Measurements from ENCODE around the gene DGKZ.

The DGKZ gene

DNA sequence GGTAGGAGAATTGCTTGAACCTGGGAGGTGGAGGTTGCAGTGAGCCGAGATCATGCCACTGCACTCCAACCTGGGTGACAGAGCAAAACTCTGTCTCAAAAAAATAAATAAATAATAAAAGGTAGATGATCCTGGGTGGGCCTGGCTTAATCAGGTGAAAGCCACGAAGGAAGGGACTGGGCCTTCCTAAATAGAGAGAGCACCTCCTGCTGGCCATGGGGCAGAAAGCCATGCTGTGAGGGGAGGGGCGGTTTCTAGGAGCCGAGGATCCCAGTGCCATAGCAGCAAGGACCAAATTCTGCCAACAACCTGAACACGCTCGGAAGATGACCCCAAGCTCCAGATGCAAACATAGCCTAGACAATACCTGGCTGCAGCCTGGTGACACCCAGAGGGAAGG, 24.5 kb upstream of the DGKZ start:
- no peak for DNase-seq

DNA sequence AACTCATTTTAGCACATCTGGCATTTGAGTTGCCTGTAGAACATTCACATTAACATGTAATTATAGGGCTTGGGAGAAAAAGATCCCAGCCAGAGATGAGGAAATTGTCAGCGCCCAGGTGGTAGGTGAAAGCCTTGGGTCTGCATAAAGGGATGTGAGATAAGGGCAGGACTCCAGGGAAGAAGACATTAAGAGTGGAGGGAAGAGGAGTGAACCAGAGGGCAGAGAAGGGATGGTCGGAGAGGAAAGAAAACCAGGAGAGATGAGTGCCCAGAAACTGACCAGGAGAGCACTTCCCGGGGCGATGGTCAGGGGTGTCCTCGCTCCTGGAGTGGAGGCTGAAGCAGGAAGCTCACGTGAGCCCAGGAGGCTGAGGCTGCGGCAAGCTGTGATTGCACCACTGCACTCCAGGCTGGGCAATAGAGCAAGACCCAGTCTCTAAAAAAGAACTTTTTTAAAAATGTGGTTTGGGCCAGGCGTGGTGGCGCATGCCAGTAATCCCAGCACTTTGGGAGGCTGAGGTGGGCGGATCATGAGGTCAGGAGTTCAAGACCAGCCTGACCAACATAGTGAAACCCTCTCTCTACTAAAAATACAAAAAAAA, 20.3 kb upstream of the DGKZ start:
- no peak for DNase-seq

DNA sequence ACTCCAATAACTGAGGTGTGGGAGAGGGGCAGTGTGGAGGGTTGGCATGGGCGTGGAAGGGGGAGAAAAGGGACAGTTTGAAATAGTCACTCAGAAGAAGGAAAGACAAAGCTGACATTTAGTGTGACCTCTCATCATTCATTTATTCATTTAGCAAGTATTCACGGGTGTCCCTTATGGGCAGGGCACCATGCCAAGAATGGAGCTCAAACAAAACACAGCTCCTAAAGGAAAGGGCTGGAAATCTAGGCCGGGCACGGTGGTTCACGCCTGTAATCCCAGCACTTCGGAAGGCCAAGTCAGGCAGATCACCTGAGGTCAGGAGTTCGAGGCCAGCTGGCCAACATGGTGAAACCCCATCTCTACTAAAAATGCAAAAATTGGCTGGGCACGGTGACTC, 19.4 kb upstream of the DGKZ start:
- peak in 1 of 58 donors; percentile 32 for DNase-seq

DNA sequence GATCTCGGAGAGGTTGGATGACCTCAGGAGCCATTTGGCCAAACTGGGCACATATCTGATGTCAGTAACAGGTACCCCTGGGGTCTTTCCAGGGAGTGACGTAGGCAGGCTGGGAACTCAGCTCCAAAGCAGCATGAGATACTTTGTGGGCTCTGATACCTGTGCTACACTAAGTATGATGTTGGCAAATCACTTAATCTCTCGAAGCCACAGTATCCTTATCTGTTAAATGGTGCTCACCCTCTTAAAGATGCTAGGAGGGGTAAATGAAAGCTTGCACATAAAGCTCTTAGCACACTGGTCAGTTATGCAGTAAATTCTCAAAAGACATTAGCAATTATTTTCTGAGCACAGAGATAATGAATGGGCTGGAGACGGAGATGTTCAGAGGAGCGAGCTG, 17.1 kb upstream of the DGKZ start:
- DNase-seq, result no peak

DNA sequence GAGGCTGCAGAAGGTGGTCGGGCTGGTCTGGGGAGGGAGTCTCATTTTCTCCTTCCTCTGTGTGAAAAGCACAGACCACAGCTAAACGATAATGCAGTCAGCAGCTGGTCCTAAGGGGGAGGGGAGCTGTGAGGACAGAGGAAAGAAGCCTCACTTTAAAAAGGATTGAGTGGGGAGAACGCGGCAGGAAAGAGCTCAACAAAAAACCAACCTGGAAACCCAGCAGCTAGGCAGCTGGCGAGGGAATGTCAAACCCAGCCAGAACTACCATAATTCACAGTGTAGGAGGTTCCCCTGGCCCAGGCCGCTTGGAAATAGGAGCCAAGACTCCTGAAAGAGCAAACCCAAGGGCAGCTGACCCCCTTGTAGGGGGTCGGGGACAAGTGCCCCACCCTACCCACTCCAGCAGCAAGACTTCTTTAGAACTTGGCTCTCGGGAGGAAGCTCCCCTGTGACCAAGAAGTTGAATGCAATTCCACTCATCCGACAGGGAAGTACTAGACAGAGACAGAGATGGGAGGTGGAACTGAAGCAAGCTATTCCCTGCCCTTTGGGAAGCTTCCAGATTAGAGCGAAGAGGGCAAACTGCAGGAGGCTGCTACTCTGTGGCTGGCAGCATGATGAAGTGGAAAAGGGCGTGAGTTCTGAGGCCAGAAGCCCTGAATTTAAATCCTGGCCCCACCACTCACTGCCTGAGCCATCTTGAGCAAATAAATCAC, 16.5 kb upstream of the DGKZ start:
- DNase-seq, result peak in 14 of 58 donors; percentile 25 to 58 (median 36)

DNA sequence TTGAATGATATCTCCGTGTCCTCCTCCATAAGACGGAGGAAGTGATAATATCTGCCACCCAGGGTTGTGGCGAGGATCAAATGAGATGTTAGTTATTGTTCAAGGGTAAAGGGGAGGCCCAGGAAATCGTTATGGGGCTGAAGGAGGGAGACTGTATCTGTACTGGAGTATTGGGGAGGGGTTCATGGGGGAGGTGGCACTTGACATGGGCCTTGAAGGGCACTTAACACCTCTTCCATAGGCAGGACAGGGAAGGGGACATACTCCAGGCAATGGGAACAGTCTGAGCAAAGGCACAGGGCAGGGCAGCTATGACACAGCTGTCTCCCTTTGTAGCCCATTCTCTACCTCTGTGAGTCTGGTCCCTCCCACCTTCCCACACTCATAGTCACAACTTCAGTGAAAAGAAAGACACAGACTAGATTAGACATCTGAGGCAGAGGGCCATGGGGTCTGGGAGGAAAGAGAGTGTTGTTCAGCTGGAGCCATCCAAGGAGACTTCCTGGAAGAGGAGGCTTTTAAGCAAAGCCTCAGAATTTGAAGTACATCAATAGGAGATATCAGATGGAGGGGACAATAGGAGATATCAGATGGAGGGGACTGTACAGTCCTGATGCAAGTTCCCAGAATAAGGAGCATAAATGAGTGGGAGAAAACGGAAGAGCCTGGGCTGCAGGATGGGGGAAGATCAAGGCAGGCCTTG, 15.8 kb upstream of the DGKZ start:
- DNase-seq, result no peak

DNA sequence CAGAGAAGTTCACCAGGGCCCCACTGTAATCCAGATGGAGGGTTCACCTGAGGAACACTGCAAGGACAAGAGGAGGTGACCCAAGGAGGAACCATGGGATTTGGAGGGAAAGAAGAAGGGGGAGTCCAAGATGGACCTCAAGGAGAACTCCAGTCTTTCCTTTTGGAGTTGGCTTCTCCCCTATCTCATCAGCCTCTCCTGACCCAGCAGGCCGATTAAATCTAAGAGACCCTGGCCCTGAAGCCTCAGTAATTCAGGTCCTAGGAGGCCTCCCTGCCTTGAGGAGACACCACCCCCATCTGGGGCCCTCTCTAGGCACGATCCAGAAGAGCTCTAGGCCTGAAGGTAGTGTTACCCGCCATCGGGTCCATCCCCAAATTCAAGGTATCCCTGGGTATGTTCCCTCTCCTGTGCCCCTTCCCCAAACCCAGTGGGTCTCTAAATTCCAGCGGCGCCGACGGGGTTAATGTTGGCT, 15.1 kb upstream of the DGKZ start:
- DNase-seq, result no peak

DNA sequence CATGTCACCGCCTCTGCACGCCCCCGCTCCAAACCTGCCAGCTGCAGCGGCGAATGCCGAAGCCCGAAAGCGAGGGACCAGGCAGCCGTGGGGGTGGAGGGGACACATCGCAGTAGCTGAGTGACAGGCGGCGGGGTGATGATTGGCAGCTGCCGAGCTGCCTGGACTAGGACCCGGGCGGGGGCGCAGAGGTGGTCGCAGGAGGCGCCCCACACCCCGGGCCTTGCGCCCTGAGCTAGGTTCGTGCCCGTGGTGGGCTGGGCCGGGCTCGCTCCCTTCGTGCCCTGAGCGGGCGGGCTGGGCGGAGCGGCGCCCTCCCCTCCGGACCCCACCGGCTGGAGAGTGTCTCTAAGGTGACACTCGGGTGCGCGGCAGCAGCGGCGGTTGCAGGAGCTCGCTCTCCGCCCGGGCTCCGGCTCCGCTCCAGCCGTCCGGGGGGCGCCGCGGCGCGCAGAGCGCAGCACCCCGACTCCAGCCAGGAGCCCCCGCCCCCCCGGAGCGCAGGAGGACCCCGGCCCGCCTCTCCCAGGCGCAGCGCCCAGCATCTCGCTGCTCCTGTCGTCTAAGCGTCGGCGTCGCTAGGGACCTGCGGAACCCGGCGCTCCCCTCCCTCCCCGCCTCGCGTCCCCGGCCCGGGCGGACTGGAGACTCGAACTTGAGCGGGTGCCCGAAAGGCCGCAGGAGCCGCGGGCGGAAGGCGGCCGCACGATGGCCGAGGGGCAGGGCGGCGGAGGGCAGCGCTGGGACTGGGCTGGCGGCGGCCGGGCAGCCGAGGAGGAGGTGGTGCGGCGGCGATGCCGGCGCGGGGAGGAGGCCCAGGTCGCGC, 14.5 kb upstream of the DGKZ start:
- DNase-seq, result peak in 15 of 58 donors; percentile 12 to 76 (median 42)

DNA sequence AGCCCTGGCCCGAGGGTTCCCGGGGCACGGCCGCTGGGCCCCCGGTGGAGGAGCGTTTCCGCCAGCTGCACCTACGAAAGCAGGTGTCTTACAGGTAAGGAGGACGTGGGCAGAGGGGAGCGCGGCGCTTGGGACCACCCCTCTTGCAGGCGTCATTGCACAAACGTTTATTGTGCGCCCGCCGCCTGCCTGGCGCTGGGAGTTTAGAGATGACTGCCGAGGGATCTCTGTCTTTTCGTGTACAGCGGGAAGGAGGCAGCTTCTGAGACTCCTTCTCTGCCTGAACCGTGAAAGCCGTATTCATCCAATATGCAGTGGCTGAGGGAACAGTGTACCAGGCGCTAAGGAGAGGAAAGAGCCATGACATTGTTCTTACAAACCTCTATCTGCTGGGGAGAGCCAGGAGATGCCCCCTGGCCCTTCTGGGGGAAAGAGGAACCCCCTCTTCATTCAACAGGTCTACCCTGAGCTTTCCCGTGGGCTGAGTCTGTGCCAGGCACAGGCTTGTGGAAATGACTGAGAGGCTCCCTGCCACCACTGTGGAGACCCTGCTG, 13.8 kb upstream of the DGKZ start:
- peak in 13 of 58 donors; percentile 18 to 52 (median 42) for DNase-seq

DNA sequence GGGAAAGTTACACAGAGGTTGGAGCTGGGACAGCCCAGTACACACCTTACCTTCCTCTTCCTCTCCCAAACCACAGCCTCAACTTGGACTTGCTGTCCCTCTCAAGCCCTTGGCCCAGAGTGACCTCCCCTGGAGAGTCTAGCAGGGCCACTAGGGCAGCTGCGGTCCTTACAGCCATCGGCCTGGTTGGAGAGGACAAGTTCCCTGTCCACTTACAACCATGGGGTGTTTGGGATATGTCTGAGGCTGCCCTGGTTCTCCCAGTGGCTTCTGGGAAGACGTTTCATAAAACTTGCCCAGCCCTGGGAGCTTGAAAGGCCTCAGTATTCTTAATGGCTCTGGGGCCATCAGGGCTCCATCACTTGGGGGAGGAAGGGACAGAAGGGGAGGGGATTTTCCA, 13.1 kb upstream of the DGKZ start:
- DNase-seq, result no peak

DNA sequence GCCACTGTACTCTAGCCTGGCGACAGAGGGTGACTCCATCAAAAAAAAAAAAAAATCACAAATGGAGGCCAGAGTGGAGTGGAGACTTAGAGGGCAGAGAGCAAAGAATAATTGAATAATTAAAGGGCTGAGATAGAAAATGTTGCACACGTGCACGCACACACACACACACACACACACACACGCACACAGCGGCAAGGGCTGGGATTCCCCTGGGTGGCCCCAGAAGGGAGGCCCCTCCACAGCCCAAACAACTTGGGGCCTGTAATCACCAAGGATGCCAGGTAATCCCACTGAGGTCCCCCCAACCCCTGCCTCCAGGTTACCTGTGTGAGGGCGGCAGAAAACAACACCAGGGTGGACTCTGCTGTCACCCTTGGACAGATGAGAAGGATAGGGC, 12.0 kb upstream of the DGKZ start:
- no peak for DNase-seq

DNA sequence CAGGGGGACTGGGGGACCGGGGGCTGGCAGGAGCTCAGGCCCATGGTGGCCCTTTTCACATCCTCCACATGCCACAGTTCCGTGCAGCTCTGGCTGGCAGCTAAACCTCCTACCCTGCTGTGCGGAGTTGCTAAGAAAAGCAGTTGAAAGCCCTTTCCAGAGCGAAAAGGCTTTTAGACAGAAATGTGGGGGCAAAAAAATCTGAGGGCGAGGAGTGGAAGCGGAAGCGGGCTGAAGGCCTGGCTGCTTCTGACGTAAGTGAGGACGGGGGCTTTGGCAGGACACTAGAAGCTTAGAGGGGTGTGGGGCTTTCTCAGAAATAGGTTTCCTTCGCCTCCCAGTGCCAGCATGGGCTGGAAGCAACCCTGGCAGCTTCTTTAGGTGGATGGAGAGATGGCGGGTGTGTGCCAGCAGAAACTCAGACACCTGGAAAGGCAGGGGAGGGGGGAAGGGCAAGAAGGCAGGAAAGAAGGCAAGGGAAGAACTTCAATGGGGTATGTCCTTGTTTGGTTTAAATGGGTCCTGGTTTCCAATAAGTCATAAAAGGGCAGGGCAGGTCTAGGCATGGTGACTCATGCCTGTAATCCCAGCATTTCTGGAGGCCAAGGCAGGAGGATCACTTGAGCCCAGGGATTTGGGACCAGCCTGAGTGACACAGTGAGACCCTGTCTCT, 11.2 kb upstream of the DGKZ start:
- peak in 48 of 58 donors; percentile 37 to 95 (median 74) for DNase-seq

DNA sequence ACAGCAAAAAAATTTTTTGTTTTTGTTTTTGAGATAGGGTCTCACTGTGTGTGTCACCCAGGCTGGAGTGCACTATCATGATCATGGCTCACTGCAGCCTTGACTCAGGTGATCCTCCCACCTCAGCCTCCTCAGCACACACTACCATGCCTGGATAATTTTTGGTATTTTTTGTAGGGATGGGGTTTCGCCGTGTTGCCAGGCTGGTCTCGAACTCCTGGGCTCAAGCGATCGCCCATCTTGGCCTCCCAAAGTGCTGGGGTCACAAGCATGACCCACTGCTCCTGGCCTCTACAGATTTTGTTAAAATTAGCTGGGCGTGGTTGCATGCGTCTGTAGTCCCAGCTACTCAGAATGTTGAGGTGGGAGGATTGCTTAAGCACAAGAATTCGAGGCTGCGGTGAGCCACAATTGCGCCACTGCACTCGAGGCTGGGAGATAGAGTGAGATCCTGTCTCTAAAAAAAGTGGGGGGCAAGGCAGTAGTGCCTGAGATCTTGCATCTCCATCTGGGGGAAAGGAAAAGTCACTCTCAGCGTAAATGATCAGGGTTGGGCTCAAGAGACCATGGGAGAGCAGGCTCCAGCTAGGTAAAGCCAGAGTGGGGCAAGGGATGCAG, 10.6 kb upstream of the DGKZ start:
- DNase-seq, result peak in 2 of 58 donors; percentile 19 to 31

DNA sequence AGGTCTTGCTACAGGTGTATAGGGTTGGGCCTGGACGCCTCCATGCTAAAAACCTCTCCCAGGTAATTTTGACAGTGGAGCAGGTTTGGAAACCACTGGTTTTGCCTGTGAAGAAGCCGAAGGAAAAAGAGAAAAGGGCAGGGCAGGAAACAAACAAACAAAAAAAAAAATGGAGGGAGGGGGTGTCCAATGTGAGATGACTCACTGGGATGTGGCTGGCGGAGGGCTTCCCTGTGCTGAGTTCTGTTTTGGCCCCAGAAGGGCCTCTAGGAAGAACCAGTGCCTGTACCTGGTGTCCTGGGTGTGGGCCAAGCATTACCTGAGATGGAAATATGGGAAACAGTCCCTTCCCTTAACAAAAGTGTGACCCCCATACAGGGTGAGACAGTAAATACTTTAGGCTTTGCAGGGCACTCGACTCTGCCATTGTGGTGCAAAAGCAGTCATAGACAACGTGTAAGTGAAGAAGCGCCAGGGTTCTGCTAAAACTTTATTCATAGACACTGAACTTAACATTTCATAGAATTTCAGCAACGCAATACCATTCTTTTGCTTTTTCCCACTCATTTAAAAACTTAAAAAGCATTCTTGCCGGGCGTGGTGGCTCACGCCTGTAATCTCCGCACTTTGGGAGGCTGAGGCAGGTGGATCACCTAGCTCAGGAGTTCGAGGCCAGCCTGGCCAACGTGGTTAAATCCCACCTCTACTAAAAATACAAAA, 9.5 kb upstream of the DGKZ start:
- no peak for DNase-seq

DNA sequence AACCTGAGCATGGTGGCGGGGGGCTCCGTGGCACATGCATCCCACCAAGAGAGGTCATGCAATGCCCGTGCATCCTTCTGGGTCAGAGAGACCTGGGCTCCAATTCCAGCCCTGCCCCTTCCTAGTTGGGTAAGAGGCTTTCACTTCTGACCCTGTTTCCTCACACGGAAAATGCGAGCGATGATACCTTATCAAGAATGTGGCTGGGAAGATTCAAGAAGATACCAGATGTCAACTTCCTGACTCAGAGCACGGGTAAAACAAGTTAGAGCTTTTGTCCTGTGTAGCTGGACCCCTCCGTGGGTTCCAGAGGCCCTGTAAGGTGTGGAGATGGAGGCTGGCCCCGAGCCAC, 8.7 kb upstream of the DGKZ start:
- DNase-seq, result no peak

DNA sequence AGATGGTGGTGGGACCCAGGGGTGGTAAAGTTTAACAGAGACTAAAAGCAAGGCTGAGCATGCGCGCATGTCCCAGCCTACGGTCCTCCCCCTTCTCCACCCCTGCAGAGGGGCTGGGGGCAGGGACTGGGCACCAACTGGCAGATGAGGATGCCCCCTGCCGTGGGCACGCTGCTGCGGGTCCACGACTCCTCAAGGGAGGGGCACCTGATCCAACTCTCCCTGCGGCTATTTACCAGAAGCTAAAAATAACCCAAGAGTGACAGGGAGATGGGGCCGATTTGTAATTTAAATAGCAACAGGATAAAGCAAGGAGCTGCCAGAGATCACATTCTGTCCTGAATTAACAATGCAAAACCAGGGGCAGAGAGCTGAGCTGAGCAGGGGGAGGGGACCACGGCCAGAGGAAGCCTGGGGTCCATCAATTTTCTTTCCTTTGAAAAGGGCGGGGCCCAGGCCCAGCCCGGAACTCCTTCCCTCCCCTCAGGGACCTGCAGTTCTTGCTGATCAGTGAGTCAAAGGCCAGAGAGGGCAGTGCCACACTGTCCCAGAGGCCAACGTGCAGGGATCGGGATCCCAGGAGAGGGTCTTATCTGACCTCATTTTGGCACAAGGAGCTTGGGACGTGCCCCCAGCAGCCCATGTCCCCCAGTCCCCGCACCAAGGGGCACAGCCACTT, 8.1 kb upstream of the DGKZ start:
- peak in 20 of 58 donors; percentile 28 to 71 (median 45) for DNase-seq

DNA sequence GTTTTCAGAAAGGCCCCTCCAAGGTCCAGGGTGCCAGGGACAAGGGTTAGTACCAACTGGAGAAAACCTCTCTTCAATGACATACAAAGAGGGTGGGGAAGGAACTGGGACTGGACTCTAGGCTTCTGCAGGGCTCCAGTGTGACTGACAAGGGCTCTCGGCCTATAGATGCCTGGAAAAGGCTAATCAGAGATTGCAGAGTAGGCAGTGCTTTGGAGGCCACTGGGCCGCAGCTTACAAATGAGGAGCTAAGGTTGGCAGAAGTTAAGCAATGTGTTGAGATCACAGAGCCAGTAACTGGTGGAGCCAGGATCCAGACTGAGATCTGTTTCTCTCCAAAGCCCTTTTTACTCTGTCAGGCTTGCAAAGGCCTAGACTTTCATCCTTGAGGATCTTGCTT, 7.4 kb upstream of the DGKZ start:
- peak in 1 of 58 donors; percentile 25 for DNase-seq

DNA sequence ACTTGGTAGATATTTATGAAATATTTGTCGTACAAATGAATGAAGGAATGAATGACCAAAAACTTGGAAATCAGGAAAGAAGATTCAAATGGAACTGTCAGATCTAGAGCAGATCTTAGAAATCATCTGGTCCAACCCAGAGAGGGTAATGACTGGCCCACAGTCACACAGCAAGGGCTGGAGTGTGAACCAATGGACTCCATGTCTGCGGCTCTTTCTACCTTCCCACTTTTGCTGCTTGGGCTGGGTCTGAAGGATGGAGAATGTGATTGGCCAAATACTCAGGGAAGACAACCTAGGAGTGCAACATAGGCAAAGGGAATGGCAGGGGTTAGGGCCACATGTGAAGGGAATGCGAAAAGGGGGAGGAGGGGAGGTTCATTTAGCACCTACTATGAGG, 5.8 kb upstream of the DGKZ start:
- DNase-seq, result no peak

DNA sequence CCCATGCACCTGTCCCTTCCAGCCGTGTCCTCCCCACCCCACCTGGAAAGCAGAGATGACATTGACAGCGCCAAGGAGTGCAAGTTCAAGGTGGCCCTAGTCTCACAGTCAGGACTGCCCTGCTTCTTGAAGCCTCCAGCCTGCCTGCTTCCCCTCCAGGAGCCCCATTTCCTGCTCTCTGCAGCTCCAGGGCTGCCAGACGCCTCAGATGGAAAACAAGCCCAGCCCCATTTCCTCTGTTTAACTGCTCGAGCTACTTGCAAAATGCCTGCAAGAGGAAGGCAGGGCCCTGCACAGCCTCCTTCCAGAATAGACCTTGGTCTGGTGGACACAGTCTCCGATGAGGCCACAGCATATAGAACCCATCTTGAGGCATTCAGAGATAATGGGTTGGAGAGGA, 5.0 kb upstream of the DGKZ start:
- peak in 3 of 58 donors; percentile 26 to 43 (median 29) for DNase-seq

All from anterior cingulate cortex (tissue), 58 donors.